ENCODE measurements around the gene PHF2.

- TF ChIP-seq CTCF (conservative IDR thresholded peaks at IDR 0.05) = no peak
- no peak for TF ChIP-seq EZH2 (IDR thresholded peaks at IDR 0.05; ENCODE audit: low read depth)
These were observed 103.4 kb downstream of the PHF2 start for GRCh38 chr9:93679536-93680442.
